Endothelial cell of umbilical vein (primary cell): ENCODE results near the gene RPL31. TPM values are rescaled to one million over a fixed set of nuclear protein-coding genes. Genes with fewer than 3 reads are reported as not detected.

ENCODE experiments used
- BruUV-seq: library from RNA; stranded (reverse); fragments of 400-500 nt; replicated peaks from 2 replicates; lab custom pipeline; 2021; lab: Mats Ljungman, UMichigan
- CTCF ChIA-PET: fragments of 300-600, 350-600 bp; sonication (Branson Sonifier 250); formaldehyde crosslinking; loops from one replicate; lab custom pipeline; 2021; ENCODE audit warnings: antibody characterized with exemption, inconsistent platforms; lab: Charles Lee
- POLR2A ChIA-PET: fragments of 300-600, 350-600 bp; sonication (Branson Sonifier 250); formaldehyde crosslinking; loops from one replicate; lab custom pipeline; 2021; ENCODE audit warnings: antibody characterized with exemption, inconsistent platforms; lab: Charles Lee
- DNase-seq: peaks from one replicate; pipeline ENCODE4 v3.0.0-alpha.2; 2011; ENCODE audit warnings: low read depth, low spot score
- FAIRE-seq: peaks from 2 replicates; lab custom pipeline; 2011; peaks lifted over from hg19 to GRCh38; lab: Jason Lieb, UNC
- H2AFZ ChIP-seq: 2 replicates; pipeline ENCODE4 v1.6.0; 2012; ENCODE audit warnings: low read depth, low read length, control low read depth, inconsistent platforms
- H3K27ac ChIP-seq: 2 replicates; pipeline ENCODE4 v1.5.1; 2011; ENCODE audit warnings: low read depth, mild to moderate bottlenecking, control low read depth, low read length, moderate library complexity; ENCODE audit not compliant: insufficient read depth
- H3K27me3 ChIP-seq, 2 experiments: 2 replicates each; pipeline versions ENCODE4 v1.6.0 to v1.6.1; 2011; ENCODE audit warnings: low read length in 2 of 2, mixed read lengths in 1 of 2; ENCODE audit not compliant: control insufficient read depth in 2 of 2, insufficient read depth in 2 of 2
- H3K36me3 ChIP-seq, 2 experiments: 2 replicates in 1 of 2; 3 replicates in 1 of 2; pipeline ENCODE4 v1.5.1; 2011; ENCODE audit warnings: low read length in 2 of 2, mild to moderate bottlenecking in 1 of 2, moderate library complexity in 1 of 2; ENCODE audit not compliant: control insufficient read depth in 2 of 2, insufficient read depth in 2 of 2; ENCODE audit errors: extremely low read depth in 1 of 2
- H3K4me1 ChIP-seq: 3 replicates; pipeline ENCODE4 v1.5.1; 2011; ENCODE audit warnings: mild to moderate bottlenecking, low read length; ENCODE audit not compliant: control insufficient read depth, insufficient read depth; ENCODE audit errors: extremely low read depth
- H3K4me2 ChIP-seq: 2 replicates; pipeline ENCODE4 v1.6.1; 2011; ENCODE audit warnings: low read length, control low read depth, mixed read lengths; ENCODE audit not compliant: insufficient read depth
- H3K4me3 ChIP-seq, 3 experiments: fragments of 200-600 bp in 1 of 3; sonication (generic), shearing (Covaris generic) in 1 of 3; replicated peaks in 1 of 3; 2 replicates each; pipeline ENCODE4 v1.5.1; 2011 to 2016; ENCODE audit warnings: control low read depth in 3 of 3, low read length in 3 of 3, mild to moderate bottlenecking in 2 of 3, inconsistent platforms in 1 of 3, low read depth in 1 of 3, moderate library complexity in 1 of 3; ENCODE audit not compliant: insufficient read depth in 1 of 3
- H3K79me2 ChIP-seq: 2 replicates; pipeline ENCODE4 v1.6.0; 2012; ENCODE audit warnings: low read length, inconsistent platforms; ENCODE audit not compliant: control insufficient read depth, insufficient read depth
- H3K9ac ChIP-seq: replicated peaks from 2 replicates; pipeline ENCODE3; 2011; ENCODE audit warnings: low read length, control low read depth; ENCODE audit not compliant: insufficient read depth; ENCODE audit errors: extremely low read depth
- H3K9me1 ChIP-seq: replicated peaks from 3 replicates; pipeline ENCODE4 v1.6.0; 2011; ENCODE audit warnings: mild to moderate bottlenecking, low read length; ENCODE audit not compliant: control insufficient read depth, insufficient read depth; ENCODE audit errors: extremely low read depth
- H3K9me3 ChIP-seq: replicated peaks from 2 replicates; pipeline ENCODE4 v1.5.1; 2012; ENCODE audit warnings: low read length, inconsistent platforms; ENCODE audit not compliant: control insufficient read depth, insufficient read depth
- H4K20me1 ChIP-seq: replicated peaks from 2 replicates; pipeline ENCODE3; 2011; ENCODE audit warnings: mild to moderate bottlenecking, low read length; ENCODE audit not compliant: control insufficient read depth, insufficient read depth; ENCODE audit errors: extremely low read depth
- EZH2 ChIP-seq: IDR thresholded peaks from 2 replicates; pipeline ENCODE4 v1.6.1; 2012; ENCODE audit warnings: borderline replicate concordance, low read depth, mild to moderate bottlenecking, moderate library complexity, low read length, inconsistent platforms; ENCODE audit not compliant: severe bottlenecking
- FOS ChIP-seq: IDR thresholded peaks from 2 replicates; pipeline ENCODE4 v1.6.1; 2011; ENCODE audit warnings: mild to moderate bottlenecking, low read length, moderate library complexity, borderline replicate concordance; ENCODE audit not compliant: insufficient read depth
- GATA2 ChIP-seq: IDR thresholded peaks from 2 replicates; pipeline ENCODE4 v1.7.0; 2011; ENCODE audit warnings: low read depth, mild to moderate bottlenecking, moderate library complexity, mixed read lengths, low read length; ENCODE audit not compliant: insufficient read length, insufficient read depth
- JUN ChIP-seq: IDR thresholded peaks from 2 replicates; pipeline ENCODE4 v1.6.1; 2011; ENCODE audit warnings: borderline replicate concordance, low read depth; ENCODE audit not compliant: insufficient read length, insufficient read depth
- MYC ChIP-seq: IDR thresholded peaks from one replicate; pipeline ENCODE4 v1.6.1; 2011; ENCODE audit warnings: mild to moderate bottlenecking, low read depth, low read length
- POLR2A ChIP-seq: IDR thresholded peaks from 2 replicates; pipeline ENCODE4 v1.6.1; 2012; ENCODE audit warnings: low read depth, mild to moderate bottlenecking, control low read depth, low read length
- POLR2AphosphoS5 ChIP-seq: IDR thresholded peaks from 2 replicates; pipeline ENCODE4 v1.6.1; 2012; ENCODE audit warnings: low read depth, mild to moderate bottlenecking, control low read depth, low read length, moderate library complexity; ENCODE audit not compliant: insufficient read depth
- dilution Hi-C: fragments of 300-500 bp; cut with MboI; formaldehyde crosslinking; loops from one replicate; pipeline ENCODE4 v1.15.0; 2019; ENCODE audit warnings: low sequenced_read_pairs; ENCODE audit not compliant: extremely low pct_ligation_motif_present
- intact Hi-C: fragments of 100-400 bp; cut with micrococcal nuclease; formaldehyde crosslinking; loops from one replicate; pipeline ENCODE4 v1.10.0; 2022
- polyA plus RNA-seq, 4 experiments: library from polyadenylated mRNA; depleted of rRNA in 3 of 4; stranded (reverse) in 3 of 4; unstranded in 1 of 4; fragments of >200 nt; gene quantifications; 2 replicates each; pipeline versions ENCODE4 v1.2.1 to v1.2.3, GENCODE V29; 2011 to 2012; ENCODE audit warnings: missing spikeins in 1 of 4
- total RNA-seq: library from RNA; stranded (reverse); gene quantifications from 2 replicates; pipeline ENCODE4 v1.2.3, GENCODE V29; 2021
- TF ChIP-seq, protein P1 (sequence below), 2 donors: IDR thresholded peaks; 1 replicate in 1 of 2; 2 replicates in 1 of 2; pipeline ENCODE4 v1.5.1; 2011; ENCODE audit warnings: low read length in 2 of 2, mild to moderate bottlenecking in 2 of 2, moderate library complexity in 2 of 2, control low read depth in 1 of 2, inconsistent platforms in 1 of 2, low read depth in 1 of 2; ENCODE audit not compliant: insufficient read depth in 1 of 2; ENCODE audit errors: extremely low read depth in 1 of 2
- TF ChIP-seq, protein P2 (sequence below): IDR thresholded peaks from 2 replicates; pipeline ENCODE4 v1.6.1; 2011; ENCODE audit not compliant: insufficient read depth, insufficient read length

Gene RPL31
- total and polyA plus RNA-seq, 2 donors (not counting 3 experiments of a cell fraction or from before 2014, with no cell fraction given): 1,137 to 1,355 TPM

GRCh38 chr2:100965596-100965995 is 36.5 kb upstream of the RPL31 start:
- intact Hi-C loops: no loop called here
- no peaks in the 10 kb centered on the region for H3K79me2 ChIP-seq
- H3K27ac ChIP-seq: no peak overlapping the region
- dilution Hi-C loops: no loop called here
- DNase-seq: no peak
- TF ChIP-seq EZH2 (no peak), FOS (no peak), JUN (no peak), POLR2A (no peak), MYC (no peak), POLR2AphosphoS5 (no peak), GATA2 (no peak)
- TF ChIP-seq, protein P1, sequence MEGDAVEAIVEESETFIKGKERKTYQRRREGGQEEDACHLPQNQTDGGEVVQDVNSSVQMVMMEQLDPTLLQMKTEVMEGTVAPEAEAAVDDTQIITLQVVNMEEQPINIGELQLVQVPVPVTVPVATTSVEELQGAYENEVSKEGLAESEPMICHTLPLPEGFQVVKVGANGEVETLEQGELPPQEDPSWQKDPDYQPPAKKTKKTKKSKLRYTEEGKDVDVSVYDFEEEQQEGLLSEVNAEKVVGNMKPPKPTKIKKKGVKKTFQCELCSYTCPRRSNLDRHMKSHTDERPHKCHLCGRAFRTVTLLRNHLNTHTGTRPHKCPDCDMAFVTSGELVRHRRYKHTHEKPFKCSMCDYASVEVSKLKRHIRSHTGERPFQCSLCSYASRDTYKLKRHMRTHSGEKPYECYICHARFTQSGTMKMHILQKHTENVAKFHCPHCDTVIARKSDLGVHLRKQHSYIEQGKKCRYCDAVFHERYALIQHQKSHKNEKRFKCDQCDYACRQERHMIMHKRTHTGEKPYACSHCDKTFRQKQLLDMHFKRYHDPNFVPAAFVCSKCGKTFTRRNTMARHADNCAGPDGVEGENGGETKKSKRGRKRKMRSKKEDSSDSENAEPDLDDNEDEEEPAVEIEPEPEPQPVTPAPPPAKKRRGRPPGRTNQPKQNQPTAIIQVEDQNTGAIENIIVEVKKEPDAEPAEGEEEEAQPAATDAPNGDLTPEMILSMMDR (IDR thresholded peaks at IDR 0.05; ENCODE audit: extremely low read depth in 1 of 2, insufficient read depth in 1 of 2, low read depth in 1 of 2, low read length in 2 of 2): no peak
- TF ChIP-seq, protein P2, sequence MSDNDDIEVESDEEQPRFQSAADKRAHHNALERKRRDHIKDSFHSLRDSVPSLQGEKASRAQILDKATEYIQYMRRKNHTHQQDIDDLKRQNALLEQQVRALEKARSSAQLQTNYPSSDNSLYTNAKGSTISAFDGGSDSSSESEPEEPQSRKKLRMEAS: no peak
- no TSS peak for BruUV-seq
- H3K4me3 ChIP-seq: no peak overlapping the region
- H2AFZ ChIP-seq: no peak overlapping the region
- H3K4me1 ChIP-seq: no peaks in the 10 kb centered on the region
- no peak overlapping the region for H3K9ac ChIP-seq
- no peaks in the 10 kb centered on the region for H3K9me3 ChIP-seq
- ChIA-PET CTCF (interaction anchor here (0.9 kb wide), 1 partner anchor 235 kb away, joined by 3 read pairs; no protein-coding TSS in a partner anchor), POLR2A (no interaction called here)
- H3K9me1 ChIP-seq: no peaks in the 10 kb centered on the region
- H3K4me2 ChIP-seq: no peak overlapping the region
- H3K27me3 ChIP-seq: no peaks in the 10 kb centered on the region
- no peaks in the 10 kb centered on the region for H4K20me1 ChIP-seq
- no peak for FAIRE-seq
- H3K36me3 ChIP-seq: peaks cover 3 to 21% of the 10 kb centered on the region in 2 experiments
